ENCODE data around the gene TRAF3IP1. TPM values are rescaled to one million over a fixed set of nuclear protein-coding genes. Genes with fewer than 3 reads are reported as not detected.

The TRAF3IP1 gene
- total and polyA plus RNA-seq, 2 donors (not counting 1 experiment from before 2014, with no cell fraction given): 3.9 to 9.2 TPM

GRCh38 chr2:238336151-238336550 is 15.8 kb downstream of the TRAF3IP1 start:
- no peaks in the 10 kb centered on the region for H3K79me2 ChIP-seq (ENCODE audit: control insufficient read depth, insufficient read depth, low read length)
- TF ChIP-seq CTCF (conservative IDR thresholded peaks at IDR 0.05 in 1 of 2, IDR thresholded peaks at IDR 0.05 in 1 of 2; ENCODE audit: low read depth in 1 of 2, low read length in 2 of 2): no peak
- no peak for TF ChIP-seq EZH2 (IDR thresholded peaks at IDR 0.05; ENCODE audit: low read length, missing control alignments)
- H3K36me3 ChIP-seq (ENCODE audit: control insufficient read depth, insufficient read depth, low read length): no peaks in the 10 kb centered on the region
- H3K4me1 ChIP-seq (ENCODE audit: control insufficient read depth, extremely low read depth, insufficient read depth, low read length): no peaks in the 10 kb centered on the region
- no peaks in the 10 kb centered on the region for H3K9me3 ChIP-seq (ENCODE audit: control insufficient read depth, insufficient read depth, low read depth, low read length)
- DNase-seq (ENCODE audit: low read depth in 2 of 2): peak in 1 of 2 donors; percentile 6
- no peak overlapping the region for H3K9ac ChIP-seq (ENCODE audit: insufficient read depth, low read length)
- H2AFZ ChIP-seq (ENCODE audit: low read length): no peak overlapping the region
- H4K20me1 ChIP-seq (ENCODE audit: control insufficient read depth, extremely low read depth, insufficient read depth, low read length): no peaks in the 10 kb centered on the region
- no peak overlapping the region for H3K4me3 ChIP-seq (replicated peaks in 1 of 4; ENCODE audit: control extremely low read depth in 1 of 4, insufficient read depth in 1 of 4, low read depth in 3 of 4, low read length in 4 of 4)
- H3K27ac ChIP-seq (ENCODE audit: insufficient read depth, low read length): no peak overlapping the region
- H3K4me2 ChIP-seq (ENCODE audit: extremely low read depth, insufficient read depth, low read length): no peak overlapping the region
- H3K27me3 ChIP-seq (ENCODE audit: control insufficient read depth, insufficient read depth, low read length): no peaks in the 10 kb centered on the region

- Histone ChIP-seq H3K36me3 (ENCODE audit: control insufficient read depth, insufficient read depth, low read length) (no peaks in the 10 kb centered on the region), H4K20me1 (ENCODE audit: control insufficient read depth, extremely low read depth, insufficient read depth, low read length) (no peaks in the 10 kb centered on the region), H3K27me3 (ENCODE audit: control insufficient read depth, insufficient read depth, low read length) (no peaks in the 10 kb centered on the region), H2AFZ (ENCODE audit: low read length) (no peak overlapping the region), H3K4me1 (ENCODE audit: control insufficient read depth, extremely low read depth, insufficient read depth, low read length) (no peaks in the 10 kb centered on the region), H3K4me2 (ENCODE audit: extremely low read depth, insufficient read depth, low read length) (no peak overlapping the region), H3K9me3 (ENCODE audit: control insufficient read depth, insufficient read depth, low read depth, low read length) (no peaks in the 10 kb centered on the region), H3K4me3 (replicated peaks in 1 of 4; ENCODE audit: control extremely low read depth in 1 of 4, insufficient read depth in 1 of 4, low read depth in 3 of 4, low read length in 4 of 4) (no peak overlapping the region), H3K9ac (ENCODE audit: insufficient read depth, low read length) (no peak overlapping the region), H3K79me2 (ENCODE audit: control insufficient read depth, insufficient read depth, low read length) (no peaks in the 10 kb centered on the region), H3K27ac (ENCODE audit: insufficient read depth, low read length) (no peak overlapping the region)
- no peak for TF ChIP-seq CTCF (conservative IDR thresholded peaks at IDR 0.05 in 1 of 2, IDR thresholded peaks at IDR 0.05 in 1 of 2; ENCODE audit: low read depth in 1 of 2, low read length in 2 of 2)
- TF ChIP-seq EZH2 (IDR thresholded peaks at IDR 0.05; ENCODE audit: low read length, missing control alignments): no peak
- DNase-seq (ENCODE audit: low read depth in 2 of 2): no peak
Observed at GRCh38 chr2:238336793-238337444, 16.6 kb downstream of the TRAF3IP1 start.

- Histone ChIP-seq H3K79me2 (ENCODE audit: control insufficient read depth, insufficient read depth, low read length) (no peaks in the 10 kb centered on the region), H3K36me3 (ENCODE audit: control insufficient read depth, insufficient read depth, low read length) (no peaks in the 10 kb centered on the region), H3K4me1 (ENCODE audit: control insufficient read depth, extremely low read depth, insufficient read depth, low read length) (no peaks in the 10 kb centered on the region), H3K4me2 (ENCODE audit: extremely low read depth, insufficient read depth, low read length) (no peak overlapping the region), H4K20me1 (ENCODE audit: control insufficient read depth, extremely low read depth, insufficient read depth, low read length) (no peaks in the 10 kb centered on the region), H3K9ac (ENCODE audit: insufficient read depth, low read length) (no peak overlapping the region), H2AFZ (ENCODE audit: low read length) (no peak overlapping the region), H3K9me3 (ENCODE audit: control insufficient read depth, insufficient read depth, low read depth, low read length) (no peaks in the 10 kb centered on the region), H3K27ac (ENCODE audit: insufficient read depth, low read length) (no peak overlapping the region), H3K27me3 (ENCODE audit: control insufficient read depth, insufficient read depth, low read length) (no peaks in the 10 kb centered on the region), H3K4me3 (replicated peaks in 1 of 4; ENCODE audit: control extremely low read depth in 1 of 4, insufficient read depth in 1 of 4, low read depth in 3 of 4, low read length in 4 of 4) (no peak overlapping the region)
- TF ChIP-seq EZH2 (IDR thresholded peaks at IDR 0.05; ENCODE audit: low read length, missing control alignments) (no peak), CTCF (conservative IDR thresholded peaks at IDR 0.05 in 1 of 2, IDR thresholded peaks at IDR 0.05 in 1 of 2; ENCODE audit: low read depth in 1 of 2, low read length in 2 of 2) (no peak)
- no peak for DNase-seq (ENCODE audit: low read depth in 2 of 2)
Observed at GRCh38 chr2:238337846-238338245, 17.5 kb downstream of the TRAF3IP1 start.
